Measurements from ENCODE around the gene CRYBA4.

CRYBA4 gene

GRCh38 chr22:26621663-26622062, at the start of gene CRYBA4:
Gene CRYBA4 (plus strand): TSS chr22:26621963. CDS start chr22:26622597, 634 bp downstream.
- DNase-seq (ENCODE audit: low read depth), result no peak

GRCh38 chr22:26573026-26573662, 48.6 kb upstream of the CRYBA4 start:
- DNase-seq (ENCODE audit: low read depth), result no peak

- DNase-seq (ENCODE audit: low read depth), result no peak
These were observed 47.6 kb upstream of the CRYBA4 start for GRCh38 chr22:26574001-26574723.

- DNase-seq (ENCODE audit: low read depth), result no peak
These were observed 45.6 kb upstream of the CRYBA4 start for GRCh38 chr22:26576026-26576680.

GRCh38 chr22:26577081-26577480, 44.7 kb upstream of the CRYBA4 start:
- no peak for DNase-seq (ENCODE audit: low read depth)

GRCh38 chr22:26579331-26579886, 42.4 kb upstream of the CRYBA4 start:
- DNase-seq (ENCODE audit: low read depth), result no peak

GRCh38 chr22:26580240-26580962, 41.4 kb upstream of the CRYBA4 start:
- DNase-seq (ENCODE audit: low read depth), result no peak

GRCh38 chr22:26581026-26581425, 40.7 kb upstream of the CRYBA4 start:
- DNase-seq (ENCODE audit: low read depth), result no peak

GRCh38 chr22:26581633-26582168, 40.1 kb upstream of the CRYBA4 start:
- no peak for DNase-seq (ENCODE audit: low read depth)

GRCh38 chr22:26584010-26584409, 37.8 kb upstream of the CRYBA4 start:
- no peak for DNase-seq (ENCODE audit: low read depth)

GRCh38 chr22:26585104-26585790, 36.5 kb upstream of the CRYBA4 start:
- DNase-seq (ENCODE audit: low read depth), result no peak

- no peak for DNase-seq (ENCODE audit: low read depth)
These were observed 35.0 kb upstream of the CRYBA4 start for GRCh38 chr22:26586556-26587325.

- DNase-seq (ENCODE audit: low read depth), result no peak
These were observed 33.7 kb upstream of the CRYBA4 start for GRCh38 chr22:26587991-26588613.

- DNase-seq (ENCODE audit: low read depth), result no peak
These were observed 32.9 kb upstream of the CRYBA4 start for GRCh38 chr22:26588729-26589366.

GRCh38 chr22:26589367-26589844, 32.4 kb upstream of the CRYBA4 start:
- DNase-seq (ENCODE audit: low read depth), result no peak

- DNase-seq (ENCODE audit: low read depth), result peak; percentile 62
These were observed 31.7 kb upstream of the CRYBA4 start, which contains the start of gene TPST2 for GRCh38 chr22:26589845-26590736. Gene TPST2 (minus strand): TSS chr22:26590132. CDS start chr22:26541630, 48,502 bp downstream.

GRCh38 chr22:26592421-26592891, 29.3 kb upstream of the CRYBA4 start:
- no peak for DNase-seq (ENCODE audit: low read depth)

- DNase-seq (ENCODE audit: low read depth), result no peak
These were observed 28.0 kb upstream of the CRYBA4 start for GRCh38 chr22:26593763-26594162.

Measured in stimulated activated CD8-positive, alpha-beta memory T cell treated with anti-CD3 and anti-CD28 coated beads, Interleukin-12 subunit alpha, Interleukin-12 subunit beta, amount 100 ng/mL, for 1 hour (primary cell).